DND-41 (cell line): ENCODE results near the gene PRG2.

Experiments
- ATAC-seq: fragments of 200-7000 bp; cut with Tn5 transposase; 3 replicates; pipeline ENCODE4 v1.9.1; 2021; ENCODE audit warnings: low read depth; ENCODE audit not compliant: insufficient read depth
- DNase-seq: peaks from one replicate; pipeline ENCODE4 v3.0.0-alpha.2; 2020
- H2AFZ ChIP-seq: 2 replicates; pipeline ENCODE4 v1.6.0; 2012; ENCODE audit warnings: low read depth, low read length
- H3K27ac ChIP-seq: 2 replicates; pipeline ENCODE4 v1.5.1; 2012; ENCODE audit warnings: low read length, inconsistent platforms
- H3K27me3 ChIP-seq: fragments of 200-600 bp; sonication (generic); 2 replicates; pipeline ENCODE4 v1.6.0; 2012; ENCODE audit warnings: low read length, mild to moderate bottlenecking, inconsistent platforms; ENCODE audit not compliant: insufficient read depth, poor library complexity
- H3K36me3 ChIP-seq: 2 replicates; pipeline ENCODE4 v1.5.1; 2012; ENCODE audit warnings: low read length, inconsistent platforms; ENCODE audit not compliant: insufficient read depth
- H3K4me1 ChIP-seq: 2 replicates; pipeline ENCODE4 v1.5.1; 2012; ENCODE audit warnings: mild to moderate bottlenecking, low read length; ENCODE audit not compliant: insufficient read depth
- H3K4me2 ChIP-seq: 2 replicates; pipeline ENCODE4 v1.6.0; 2012; ENCODE audit warnings: mild to moderate bottlenecking, moderate library complexity, low read length, inconsistent platforms; ENCODE audit not compliant: insufficient read depth
- H3K4me3 ChIP-seq, 2 experiments: fragments of 200-600 bp in 1 of 2; shearing (Covaris generic) in 1 of 2; 2 replicates each; pipeline ENCODE4 v1.5.1; 2012 to 2016; ENCODE audit warnings: inconsistent platforms in 2 of 2, low read length in 2 of 2, mild to moderate bottlenecking in 2 of 2, low read depth in 1 of 2, moderate library complexity in 1 of 2
- H3K79me2 ChIP-seq: 2 replicates; pipeline ENCODE4 v1.6.0; 2012; ENCODE audit warnings: low read length, inconsistent platforms; ENCODE audit not compliant: insufficient read depth
- H3K9ac ChIP-seq: 2 replicates; pipeline ENCODE4 v1.6.0; 2012; ENCODE audit warnings: low read depth, mild to moderate bottlenecking, inconsistent platforms, low read length, moderate library complexity
- H3K9me3 ChIP-seq: 2 replicates; pipeline ENCODE4 v1.5.1; 2012; ENCODE audit warnings: low read length, moderate library complexity, mild to moderate bottlenecking, inconsistent platforms; ENCODE audit not compliant: insufficient read depth, severe bottlenecking
- H4K20me1 ChIP-seq: 2 replicates; pipeline ENCODE4 v1.6.0; 2012; ENCODE audit warnings: low read length; ENCODE audit not compliant: insufficient read depth
- CTCF ChIP-seq: IDR thresholded peaks from 2 replicates; pipeline ENCODE4 v1.5.1; 2012; ENCODE audit warnings: borderline replicate concordance, low read length, moderate library complexity, mild to moderate bottlenecking; ENCODE audit not compliant: poor library complexity, severe bottlenecking; ENCODE audit errors: extremely low read depth
- EZH2 ChIP-seq: IDR thresholded peaks from 3 replicates; pipeline ENCODE4 v1.6.1; 2012; ENCODE audit warnings: borderline replicate concordance, low read depth, mild to moderate bottlenecking, moderate library complexity, low read length, inconsistent platforms; ENCODE audit not compliant: severe bottlenecking

Gene PRG2

GRCh38 chr11:57356268-57356667 is 34.2 kb downstream of the PRG2 start:
- Histone ChIP-seq H3K4me2 (no peak overlapping the region), H3K4me1 (no peaks in the 10 kb centered on the region), H3K9ac (no peak overlapping the region), H3K27ac (no peak overlapping the region), H4K20me1 (no peaks in the 10 kb centered on the region), H3K9me3 (no peaks in the 10 kb centered on the region), H3K79me2 (no peaks in the 10 kb centered on the region), H2AFZ (no peak overlapping the region), H3K27me3 (peaks cover 25% of the 10 kb centered on the region), H3K4me3 (no peak overlapping the region), H3K36me3 (no peaks in the 10 kb centered on the region)
- ATAC-seq: no peak
- DNase-seq: no peak
- TF ChIP-seq CTCF: no peak
- no peak for TF ChIP-seq EZH2

DNA sequence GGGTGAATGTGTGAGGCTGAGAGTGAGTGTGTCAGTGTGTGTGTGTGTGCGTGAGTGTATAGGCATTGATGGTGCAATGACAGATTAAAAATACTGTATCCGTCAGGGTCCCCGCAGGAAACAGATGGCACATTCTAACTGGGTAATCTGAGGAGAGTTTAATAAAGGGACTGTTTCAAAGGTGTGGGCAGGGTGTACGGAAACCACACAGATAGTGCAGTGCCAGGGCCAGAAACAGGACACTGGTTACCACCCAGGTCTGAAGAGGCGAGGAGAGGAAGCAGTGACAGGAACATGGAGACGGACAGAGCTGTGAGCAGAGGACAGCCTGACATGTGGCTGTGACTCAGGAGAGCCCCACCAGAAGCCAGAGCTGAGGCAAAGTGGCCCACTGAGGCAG is 35.8 kb downstream of the PRG2 start:
- ATAC-seq (no peak), DNase-seq (no peak)
- no peaks in the 10 kb centered on the region for H3K9me3 ChIP-seq
- no peaks in the 10 kb centered on the region for H4K20me1 ChIP-seq
- H3K27me3 ChIP-seq: peaks cover 25% of the 10 kb centered on the region
- H2AFZ ChIP-seq: no peak overlapping the region
- H3K4me1 ChIP-seq: 0 out of 2 replicates have a peak, but pooled peaks cover under 1% of the 10 kb centered on the region
- no peaks in the 10 kb centered on the region for H3K79me2 ChIP-seq
- H3K4me3 ChIP-seq: no peak overlapping the region
- TF ChIP-seq CTCF (no peak), EZH2 (no peak)
- H3K9ac ChIP-seq: no peak overlapping the region
- no peaks in the 10 kb centered on the region for H3K36me3 ChIP-seq
- no peak overlapping the region for H3K27ac ChIP-seq
- no peak overlapping the region for H3K4me2 ChIP-seq

GRCh38 chr11:57353852-57354251 is 36.6 kb downstream of the PRG2 start:
- Histone ChIP-seq H3K27me3 (peaks cover 20% of the 10 kb centered on the region), H3K4me1 (0 out of 2 replicates have a peak, but pooled peaks cover 2% of the 10 kb centered on the region), H3K9me3 (no peaks in the 10 kb centered on the region), H3K4me2 (no peak overlapping the region), H3K27ac (no peak overlapping the region), H3K36me3 (no peaks in the 10 kb centered on the region), H3K79me2 (no peaks in the 10 kb centered on the region), H2AFZ (no peak overlapping the region), H3K4me3 (no peak overlapping the region), H3K9ac (no peak overlapping the region), H4K20me1 (no peaks in the 10 kb centered on the region)
- ATAC-seq: no peak
- TF ChIP-seq CTCF: no peak
- no peak for TF ChIP-seq EZH2
- DNase-seq: no peak

DNA sequence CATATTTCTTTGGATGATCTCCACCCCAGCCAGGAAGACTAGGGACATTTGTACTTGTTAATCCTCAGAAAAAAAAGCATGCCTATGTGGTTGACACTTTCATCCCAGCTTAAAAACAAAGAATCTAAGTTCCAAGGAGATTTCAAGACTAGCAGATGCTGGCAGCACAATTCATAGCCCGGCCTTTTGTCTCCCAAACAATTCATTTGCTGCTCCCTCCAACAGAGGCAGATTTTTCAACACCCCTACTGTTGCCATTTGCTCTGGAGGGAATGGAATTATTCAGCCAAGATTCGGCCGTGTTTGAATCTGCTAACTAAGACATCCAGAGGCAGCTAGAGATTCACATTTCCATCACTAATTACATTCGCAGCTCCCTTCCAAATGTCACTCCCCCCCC is 37.0 kb downstream of the PRG2 start:
- no peak overlapping the region for H3K4me2 ChIP-seq
- ATAC-seq: no peak
- no peak overlapping the region for H3K27ac ChIP-seq
- no peaks in the 10 kb centered on the region for H3K79me2 ChIP-seq
- H3K9ac ChIP-seq: no peak overlapping the region
- H2AFZ ChIP-seq: no peak overlapping the region
- no peak for TF ChIP-seq EZH2
- no peak for TF ChIP-seq CTCF
- H3K4me1 ChIP-seq: 0 out of 2 replicates have a peak, but pooled peaks cover 2% of the 10 kb centered on the region
- no peak overlapping the region for H3K4me3 ChIP-seq
- H3K9me3 ChIP-seq: no peaks in the 10 kb centered on the region
- peaks cover 20% of the 10 kb centered on the region for H3K27me3 ChIP-seq
- no peaks in the 10 kb centered on the region for H3K36me3 ChIP-seq
- DNase-seq: no peak
- no peaks in the 10 kb centered on the region for H4K20me1 ChIP-seq
